ENCODE results near the gene URB2. TPM values are rescaled to one million over a fixed set of nuclear protein-coding genes. Genes with fewer than 3 reads are reported as not detected.

Gene URB2
- total and polyA plus RNA-seq, 8 donors = 1.5 to 16.8 (median 4.1) TPM; not detected in 1

- peak in 1 of 2 donors; percentile 35 for DNase-seq
- Histone ChIP-seq H3K4me1 (no peaks in the 10 kb centered on the region), H3K9me3 (no peaks in the 10 kb centered on the region), H3K4me3 (no peak overlapping the region), H3K27me3 (no peaks in the 10 kb centered on the region), H3K27ac (peak overlapping the region in 2 of 5 donors; percentile 37 to 42), H3K36me3 (no peaks in the 10 kb centered on the region)
- intact Hi-C loops (cut with DNase I; ENCODE audit: low total_unique reads) = no loop called here
- WGBS, 5 donors = 63 to 78% (median 75%) methylated on average over 10 of the region's 10 CpGs
- TF ChIP-seq EP300 (IDR thresholded peaks at IDR 0.05) = no peak
- TF ChIP-seq CTCF (IDR thresholded peaks at IDR 0.05) = no peak
- no peak for TF ChIP-seq POLR2A (IDR thresholded peaks at IDR 0.05)
- no peak for TF ChIP-seq POLR2AphosphoS5 (IDR thresholded peaks at IDR 0.05)
Measured at GRCh38 chr1:229693129-229693900, 67.3 kb downstream of the URB2 start.

- Histone ChIP-seq H3K4me1 (no peaks in the 10 kb centered on the region), H3K27ac (peak overlapping the region in 3 of 5 donors; percentile 11 to 42 (median 37)), H3K4me3 (no peak overlapping the region), H3K27me3 (no peaks in the 10 kb centered on the region), H3K36me3 (no peaks in the 10 kb centered on the region), H3K9me3 (no peaks in the 10 kb centered on the region)
- TF ChIP-seq CTCF (IDR thresholded peaks at IDR 0.05) (no peak), POLR2AphosphoS5 (IDR thresholded peaks at IDR 0.05) (peak in 2 of 3 donors; percentile 36 to 62)
- peak; percentile 47 to 76 for DNase-seq
- WGBS, 5 donors = 49 to 61% (median 56%) methylated on average over 7 to 11 of the region's 11 CpGs
- intact Hi-C loops (cut with DNase I; ENCODE audit: low total_unique reads) = no loop called here
Measured at GRCh38 chr1:229694053-229694693, 68.1 kb downstream of the URB2 start.

GRCh38 chr1:229696385-229696784 lies 70.3 kb downstream of the URB2 start:
- Histone ChIP-seq H3K36me3 (no peaks in the 10 kb centered on the region), H3K27me3 (no peaks in the 10 kb centered on the region), H3K4me3 (no peak overlapping the region), H3K27ac (no peak overlapping the region), H3K4me1 (peaks cover 0 to 12% (median 0%) of the 10 kb centered on the region in 4 donors), H3K9me3 (no peaks in the 10 kb centered on the region)
- TF ChIP-seq CTCF (IDR thresholded peaks at IDR 0.05) (no peak), EP300 (IDR thresholded peaks at IDR 0.05) (no peak), POLR2AphosphoS5 (IDR thresholded peaks at IDR 0.05) (no peak), POLR2A (IDR thresholded peaks at IDR 0.05) (no peak)
- intact Hi-C loops (cut with DNase I; ENCODE audit: low total_unique reads) = no loop called here
- DNase-seq = no peak
- 84 to 90% (median 86%) methylated on average over 5 of the region's 5 CpGs for WGBS, 5 donors

GRCh38 chr1:229699613-229700267 lies 73.7 kb downstream of the URB2 start:
- 46 to 70% (median 63%) methylated on average over 7 of the region's 7 CpGs for WGBS, 5 donors
- TF ChIP-seq POLR2A (IDR thresholded peaks at IDR 0.05) (no peak), CTCF (IDR thresholded peaks at IDR 0.05) (no peak), POLR2AphosphoS5 (IDR thresholded peaks at IDR 0.05) (no peak), EP300 (IDR thresholded peaks at IDR 0.05) (no peak)
- H3K27ac ChIP-seq = no peak overlapping the region
- peaks cover 0 to 12% (median 0%) of the 10 kb centered on the region in 4 donors for H3K4me1 ChIP-seq
- intact Hi-C loops (cut with DNase I; ENCODE audit: low total_unique reads) = no loop called here
- no peaks in the 10 kb centered on the region for H3K9me3 ChIP-seq
- H3K27me3 ChIP-seq = no peaks in the 10 kb centered on the region
- no peak overlapping the region for H3K4me3 ChIP-seq
- no peaks in the 10 kb centered on the region for H3K36me3 ChIP-seq
- peak in 1 of 2 donors; percentile 40 for DNase-seq

Measured in stomach (tissue), 9 donors.